ENCODE measurements around the gene CLHC1.
A peak's percentile ranks its signal among the peaks of the same experiment; 100 is the strongest.

Gene CLHC1

DNA sequence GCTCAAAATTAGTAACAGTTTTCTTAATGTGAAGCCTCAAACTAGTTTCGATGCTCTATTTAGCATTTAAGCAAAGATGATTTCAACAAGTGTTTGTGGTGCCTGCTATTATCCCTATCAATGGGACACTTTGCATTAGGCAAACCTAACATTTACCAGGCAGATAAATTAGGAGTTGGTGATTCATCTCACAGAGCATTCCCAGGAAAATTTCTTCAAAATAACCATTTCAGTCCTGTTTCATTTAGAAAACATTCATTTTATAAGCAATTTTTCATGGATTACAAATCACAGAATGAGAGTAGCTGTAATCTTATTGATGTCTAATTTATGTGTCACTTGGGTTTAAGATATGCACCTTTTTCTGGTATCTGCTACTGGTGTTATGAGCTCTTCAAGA is 62.7 kb downstream of the CLHC1 start:
- no peak for DNase-seq (ENCODE audit: low spot score)

DNA sequence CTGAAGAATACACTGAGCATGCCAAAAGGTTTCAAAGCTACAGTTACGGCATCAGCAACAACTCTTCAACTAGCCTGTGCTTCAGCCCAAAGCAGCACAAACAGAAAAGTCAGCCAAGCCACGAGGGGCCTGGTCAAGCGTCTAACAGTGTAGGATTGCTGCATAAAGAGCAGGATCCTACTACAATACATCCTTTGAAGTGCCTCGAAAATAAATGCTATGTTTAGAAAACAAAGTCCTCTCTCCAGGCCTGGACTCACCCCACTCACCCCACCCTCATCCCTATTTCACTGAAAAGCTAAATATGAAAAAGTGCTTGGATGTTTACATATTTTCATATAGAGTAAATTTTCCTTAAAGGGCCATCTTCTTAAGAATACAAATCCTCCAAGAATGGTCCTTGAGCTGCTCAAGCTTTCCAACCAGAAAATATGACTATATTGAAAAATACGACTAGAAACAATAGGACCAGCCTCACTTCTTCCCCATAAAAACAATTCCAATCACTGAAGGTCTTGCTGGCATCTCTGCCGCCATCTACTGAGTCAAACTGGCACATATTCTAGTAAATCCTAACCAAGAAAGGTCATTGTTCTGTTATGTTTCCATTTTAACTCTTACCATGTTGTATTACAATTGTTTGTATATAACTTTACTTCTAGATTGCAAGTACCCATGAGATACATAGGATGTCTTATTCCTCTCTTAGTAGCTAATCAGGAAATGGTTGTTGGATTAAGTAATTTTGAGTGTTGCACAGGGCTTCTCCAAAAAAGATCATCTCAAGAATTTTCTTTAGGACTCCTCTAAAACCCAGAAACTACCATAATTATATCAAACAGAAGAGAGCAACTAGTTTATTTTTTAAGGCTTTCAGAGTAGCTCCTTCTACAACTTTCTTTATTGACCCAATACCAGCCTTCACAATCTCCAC is 63.6 kb downstream of the CLHC1 start:
- peak; percentile 94 for DNase-seq (ENCODE audit: low spot score)

GRCh38 chr2:55165626-55166025 is 66.5 kb downstream of the CLHC1 start:
- DNase-seq (ENCODE audit: low spot score) = no peak

DNA sequence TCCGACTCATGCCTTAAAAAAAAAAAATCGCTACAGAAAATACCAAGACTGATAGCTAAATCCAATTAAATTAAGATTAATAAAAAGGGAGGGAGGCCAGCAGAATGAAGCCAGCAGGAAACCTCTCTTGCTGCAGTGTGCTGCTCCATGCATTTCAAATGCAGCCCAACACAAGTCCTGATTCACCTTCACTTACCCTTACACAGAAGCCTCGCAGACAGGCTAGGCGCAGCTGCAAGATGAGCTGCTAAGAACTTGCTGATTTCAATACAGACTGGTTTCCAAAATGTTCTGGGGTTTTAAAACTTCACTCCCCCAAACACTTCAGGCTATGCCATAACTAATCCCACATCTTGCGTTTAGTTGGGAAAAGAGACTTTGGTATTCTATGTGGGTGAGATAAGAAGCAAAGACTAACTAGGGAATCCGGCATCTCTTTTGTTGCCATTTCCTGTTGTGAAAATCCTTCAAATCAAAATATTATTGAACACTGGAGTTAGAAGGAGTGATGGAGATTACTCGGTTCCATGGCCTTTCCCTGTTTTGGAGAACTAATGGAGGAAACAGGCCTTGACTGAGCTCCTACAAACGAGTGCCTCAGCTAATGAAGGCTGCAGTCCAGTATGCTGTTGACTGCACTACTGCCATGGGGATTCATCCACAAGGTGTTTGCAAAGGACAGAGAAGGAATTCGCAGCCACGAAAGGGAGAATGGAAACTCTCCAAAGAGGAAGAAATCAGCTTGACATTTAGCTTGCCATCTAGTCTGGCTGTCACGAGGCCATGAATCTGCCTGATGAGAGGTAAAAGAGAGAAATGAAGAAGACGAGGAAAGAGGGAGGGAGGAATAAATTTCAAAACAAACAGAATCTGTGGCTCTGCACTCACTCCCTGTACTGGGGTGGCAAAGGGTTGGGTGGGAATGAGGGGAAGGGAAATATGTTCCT is 67.3 kb downstream of the CLHC1 start:
- DNase-seq (ENCODE audit: low spot score) = no peak

- DNase-seq (ENCODE audit: low spot score) = no peak
Observed at GRCh38 chr2:55163941-55164390, 68.1 kb downstream of the CLHC1 start.

- DNase-seq (ENCODE audit: low spot score) = no peak
Observed at GRCh38 chr2:55163274-55163721, 68.8 kb downstream of the CLHC1 start.

- DNase-seq (ENCODE audit: low spot score) = no peak
Observed at GRCh38 chr2:55162284-55163006, 69.6 kb downstream of the CLHC1 start.

- peak; percentile 80 for DNase-seq (ENCODE audit: low spot score)
Observed at GRCh38 chr2:55161295-55162210, 70.5 kb downstream of the CLHC1 start.

- DNase-seq (ENCODE audit: low spot score) = no peak
Observed at GRCh38 chr2:55160422-55160821, 71.7 kb downstream of the CLHC1 start.

DNA sequence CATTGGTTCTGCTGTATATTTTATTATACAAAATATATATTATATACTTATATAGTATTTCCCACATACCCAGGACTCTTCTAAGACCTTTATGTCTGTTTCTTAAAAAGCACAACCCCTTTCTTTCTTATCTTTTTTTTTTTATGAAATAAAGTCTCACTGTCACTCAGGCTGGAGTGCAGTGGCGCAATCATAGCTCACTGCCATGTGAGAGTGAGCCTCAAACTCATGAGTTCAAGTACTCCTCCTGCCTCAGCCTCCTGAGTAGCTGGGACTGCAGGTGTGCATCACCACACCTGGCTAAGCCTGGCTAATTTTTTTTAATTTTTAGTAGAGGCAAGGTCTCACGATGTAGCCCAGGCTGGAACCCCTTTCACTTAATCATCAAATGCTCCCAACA is 72.3 kb downstream of the CLHC1 start:
- DNase-seq (ENCODE audit: low spot score) = no peak

DNA sequence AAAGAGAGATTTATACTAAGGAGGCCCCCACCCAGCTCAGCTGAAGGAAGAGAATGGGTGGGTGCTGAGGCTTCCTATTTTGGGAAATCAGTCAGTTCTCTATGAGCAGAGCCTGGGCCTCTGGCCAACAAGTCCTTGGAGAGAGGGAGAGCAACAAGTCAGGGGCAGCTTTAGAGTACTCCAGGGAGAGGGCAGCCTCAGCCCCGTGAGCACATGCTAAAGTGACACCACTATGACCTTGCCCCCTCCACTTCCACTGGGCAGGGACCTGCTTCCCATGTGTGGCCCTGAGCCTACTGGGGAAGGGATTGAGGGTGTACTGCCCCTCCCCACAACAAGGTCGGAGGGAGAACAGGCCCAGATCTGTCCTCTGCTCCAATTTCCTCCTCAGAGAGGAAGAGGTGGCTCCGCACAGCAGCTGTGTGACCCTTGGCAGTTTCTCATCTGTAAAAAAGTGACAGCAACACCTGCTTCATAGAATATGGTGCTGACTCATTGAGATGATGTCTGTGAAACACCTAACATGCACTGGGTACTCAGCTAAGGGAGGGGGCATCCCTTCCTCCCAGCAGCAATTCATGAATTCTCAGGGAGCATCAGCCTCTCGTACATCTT is 72.9 kb downstream of the CLHC1 start:
- DNase-seq (ENCODE audit: low spot score) = no peak

- DNase-seq (ENCODE audit: low spot score) = no peak
Observed at GRCh38 chr2:55158111-55158814, 73.8 kb downstream of the CLHC1 start.

GRCh38 chr2:55157474-55157884 is 74.6 kb downstream of the CLHC1 start:
- no peak for DNase-seq (ENCODE audit: low spot score)

GRCh38 chr2:55156984-55157383 is 75.1 kb downstream of the CLHC1 start:
- DNase-seq (ENCODE audit: low spot score) = no peak

DNA sequence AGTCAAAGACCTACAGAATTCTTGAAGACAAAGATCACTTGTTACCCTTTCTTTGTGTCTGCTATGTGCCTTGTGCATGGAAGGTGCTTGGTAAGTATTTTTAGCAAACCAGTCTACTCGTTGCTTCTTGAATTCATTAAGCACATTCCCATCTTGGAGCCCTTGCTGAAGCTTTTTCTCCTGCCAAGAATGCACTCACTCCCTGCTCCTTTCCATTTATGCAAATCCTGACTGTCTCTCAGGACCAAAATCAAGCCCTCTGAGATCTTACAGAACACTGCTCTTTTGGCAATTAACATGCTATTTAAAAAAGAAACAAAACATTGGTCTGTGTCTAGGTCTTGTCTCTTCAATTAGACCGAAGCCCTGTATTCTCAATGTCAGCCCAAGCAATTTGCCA is 75.8 kb downstream of the CLHC1 start:
- DNase-seq (ENCODE audit: low spot score) = no peak

- no peak for DNase-seq (ENCODE audit: low spot score)
Observed at GRCh38 chr2:55155764-55156281, 76.3 kb downstream of the CLHC1 start.

- DNase-seq (ENCODE audit: low spot score) = no peak
Observed at GRCh38 chr2:55155206-55155605, 76.9 kb downstream of the CLHC1 start.

GRCh38 chr2:55154525-55155030 is 77.5 kb downstream of the CLHC1 start:
- DNase-seq (ENCODE audit: low spot score) = no peak

DNA sequence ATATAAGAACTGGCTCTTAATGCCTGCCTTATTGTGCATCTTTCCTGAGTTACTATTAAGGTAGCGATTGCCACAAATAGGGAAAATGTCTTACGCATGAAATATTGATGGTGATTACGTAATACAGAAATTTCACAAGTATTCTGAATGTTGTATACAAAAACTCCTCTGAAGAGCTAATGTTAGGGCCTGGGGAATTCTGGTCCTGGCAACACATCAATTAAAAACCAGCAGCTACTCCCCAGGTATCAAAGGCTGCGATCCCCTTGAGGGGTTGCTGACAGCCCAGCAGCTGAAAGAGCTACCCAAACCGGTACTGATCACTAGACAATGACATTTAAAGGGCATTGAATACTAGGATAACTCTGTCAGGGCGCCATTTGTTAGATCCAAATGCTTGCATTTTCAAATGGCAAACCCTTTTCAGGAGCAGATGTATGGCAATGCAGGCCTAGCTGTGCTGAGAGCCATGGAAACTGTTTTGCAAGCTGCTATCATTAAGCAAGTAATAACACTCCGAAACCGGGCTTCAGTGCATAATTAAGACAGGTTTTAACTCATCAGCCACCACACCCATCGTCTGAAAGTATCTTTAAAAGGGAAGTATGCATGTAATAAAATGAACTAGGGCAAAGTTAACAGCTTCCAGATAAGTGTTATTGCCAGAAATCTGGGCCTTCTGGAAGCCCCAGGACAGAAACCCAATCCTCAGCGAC is 78.4 kb downstream of the CLHC1 start:
- no peak for DNase-seq (ENCODE audit: low spot score)

Data from putamen (tissue), 1 donor.